Epithelial cell of proximal tubule (primary cell): ENCODE data around the gene DUSP22. TPM values are rescaled to one million over a fixed set of nuclear protein-coding genes. Genes with fewer than 3 reads are reported as not detected.

Experiments used
- DNase-seq: peaks from one replicate; pipeline ENCODE4 v3.0.0-alpha.2; 2011; ENCODE audit warnings: low read depth
- H3K4me3 ChIP-seq: 2 replicates; pipeline ENCODE4 v1.5.1; 2011; ENCODE audit warnings: low read depth, mild to moderate bottlenecking, low read length
- CTCF ChIP-seq: conservative IDR thresholded peaks from 2 replicates; pipeline ENCODE4 v1.5.1; 2012; ENCODE audit warnings: low read depth, mild to moderate bottlenecking, low read length
- total RNA-seq: library from RNA; depleted of rRNA; stranded (reverse); fragments of >200 nt; gene quantifications from 2 replicates; pipeline ENCODE4 v1.2.3, GENCODE V29; 2015

The DUSP22 gene
- total RNA-seq, 1 donor from 2014 or later, result 25.3 TPM

DNA sequence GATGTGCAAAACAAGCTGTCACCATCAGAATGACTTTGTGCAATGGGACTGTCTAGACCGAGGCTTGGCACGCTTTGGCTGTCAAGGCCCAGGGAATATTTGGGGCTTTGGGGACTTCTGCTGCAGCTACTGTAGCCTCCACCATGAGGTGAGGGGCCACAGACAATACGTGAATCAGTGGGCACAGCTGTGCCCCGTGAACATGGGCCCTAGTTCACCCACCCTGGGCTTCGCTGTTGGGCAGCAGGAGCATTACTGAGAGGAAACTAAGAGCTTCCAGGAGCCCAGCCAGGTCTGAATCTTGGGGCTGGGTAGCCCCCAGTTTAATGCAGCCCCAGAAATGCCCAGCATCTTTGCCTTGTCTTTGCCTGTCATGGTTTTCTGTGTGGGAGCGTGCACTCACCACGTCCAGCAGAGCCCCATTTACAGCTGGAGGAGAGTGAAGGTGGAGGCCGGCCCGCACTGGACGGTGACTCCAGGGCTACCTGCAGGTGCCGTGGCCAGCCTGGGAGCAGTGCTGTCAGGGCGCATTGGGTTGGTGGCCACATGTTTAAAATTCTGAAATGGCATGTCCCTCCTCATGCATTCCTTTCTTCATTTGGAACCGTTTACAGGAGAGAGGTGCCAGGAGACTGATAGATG lies 34.7 kb downstream of the DUSP22 start:
- DNase-seq, result no peak
- H3K4me3 ChIP-seq, result no peak overlapping the region
- no peak for TF ChIP-seq CTCF

- no peak overlapping the region for H3K4me3 ChIP-seq
- DNase-seq, result no peak
- no peak for TF ChIP-seq CTCF
These were observed 35.3 kb downstream of the DUSP22 start for GRCh38 chr6:327538-328116.

GRCh38 chr6:328136-328670 lies 35.9 kb downstream of the DUSP22 start:
- no peak for TF ChIP-seq CTCF
- no peak overlapping the region for H3K4me3 ChIP-seq
- no peak for DNase-seq

GRCh38 chr6:328924-329323 lies 36.6 kb downstream of the DUSP22 start:
- no peak for TF ChIP-seq CTCF
- H3K4me3 ChIP-seq, result no peak overlapping the region
- DNase-seq, result no peak

DNA sequence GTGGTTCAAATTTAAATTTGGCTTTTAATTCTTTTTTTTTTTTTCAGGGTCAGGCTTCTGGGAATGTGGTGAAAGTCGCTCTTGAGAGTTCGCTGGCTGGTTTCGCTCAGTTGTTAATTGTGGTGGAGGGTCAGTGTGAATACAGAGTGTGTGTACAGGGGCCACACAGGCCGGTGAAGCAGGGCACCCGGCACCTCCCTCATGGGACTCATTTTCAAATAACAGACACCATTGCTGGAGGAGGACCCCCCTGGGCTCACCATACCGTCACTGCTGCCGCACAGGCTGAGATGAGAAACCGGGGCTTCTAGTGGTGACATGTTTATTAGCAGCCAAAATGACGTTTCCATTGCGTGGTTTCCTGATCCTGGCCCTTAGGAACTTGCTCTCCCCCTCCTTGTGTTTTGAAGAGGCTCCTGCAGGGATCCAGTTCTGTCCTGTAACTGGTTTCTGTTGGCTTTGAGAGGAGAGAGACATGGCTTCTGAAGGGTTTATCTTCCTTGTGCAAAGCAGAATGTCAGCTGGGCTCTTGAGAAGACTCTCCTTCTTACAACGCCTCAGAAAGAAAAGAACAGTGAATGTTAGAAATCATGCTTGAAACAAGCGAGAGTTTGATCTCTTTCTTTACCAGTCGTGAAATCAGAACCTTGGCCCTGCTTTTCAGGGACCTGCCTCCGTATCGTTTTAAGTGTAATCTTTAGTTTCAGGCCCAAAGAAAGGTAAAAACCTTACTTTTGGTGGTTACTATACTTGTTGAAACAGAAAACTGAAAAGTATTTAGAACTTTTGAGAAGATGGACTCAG lies 37.8 kb downstream of the DUSP22 start:
- H3K4me3 ChIP-seq, result no peak overlapping the region
- TF ChIP-seq CTCF, result no peak
- no peak for DNase-seq

- H3K4me3 ChIP-seq, result no peak overlapping the region
- TF ChIP-seq CTCF, result no peak
These were observed 38.7 kb downstream of the DUSP22 start for GRCh38 chr6:330948-331347.

More at GRCh38 chr6:330948-331347, 38.7 kb downstream of the DUSP22 start:
- DNase-seq, result no peak
